HFF-Myc (cell line): ENCODE measurements around the gene RNF32.
"Not testable (repeated sequence)": the region's sequence is repeated elsewhere in the genome, so short reads cannot be mapped to it uniquely, and the experiment has no call there.

ENCODE experiments used
- DNase-seq: peaks from one replicate; pipeline ENCODE4 v3.0.0-alpha.2; 2011; ENCODE audit warnings: low read depth; ENCODE audit errors: extremely low read depth
- H3K4me3 ChIP-seq: replicated peaks from 2 replicates; pipeline ENCODE4 v1.5.1; 2011; ENCODE audit warnings: low read depth, mild to moderate bottlenecking, control low read depth, low read length
- CTCF ChIP-seq: IDR thresholded peaks from 2 replicates; pipeline ENCODE4 v1.5.1; 2012; ENCODE audit warnings: mild to moderate bottlenecking, low read depth, low read length, control low read depth; ENCODE audit errors: missing control alignments

Gene RNF32

GRCh38 chr7:156614434-156615264 is 25.9 kb upstream of the RNF32 start:
- no peak for TF ChIP-seq CTCF
- DNase-seq, result no peak

GRCh38 chr7:156616269-156617202 is 24.0 kb upstream of the RNF32 start:
- no peak overlapping the region for H3K4me3 ChIP-seq
- no peak for DNase-seq

More at GRCh38 chr7:156614434-156615264, 25.9 kb upstream of the RNF32 start:
- no peak overlapping the region for H3K4me3 ChIP-seq

GRCh38 chr7:156617215-156617614 is 23.4 kb upstream of the RNF32 start:
- TF ChIP-seq CTCF, result no peak
- H3K4me3 ChIP-seq, result no peak overlapping the region
- DNase-seq, result no peak

More at GRCh38 chr7:156616269-156617202, 24.0 kb upstream of the RNF32 start:
- no peak for TF ChIP-seq CTCF

GRCh38 chr7:156618078-156618779 is 22.3 kb upstream of the RNF32 start:
- no peak overlapping the region for H3K4me3 ChIP-seq
- DNase-seq, result no peak
- TF ChIP-seq CTCF, result no peak

GRCh38 chr7:156618780-156619367 is 21.7 kb upstream of the RNF32 start:
- no peak for DNase-seq
- no peak overlapping the region for H3K4me3 ChIP-seq
- TF ChIP-seq CTCF, result no peak

- not testable (repeated sequence) for H3K4me3 ChIP-seq, DNase-seq
Measured at GRCh38 chr7:156619488-156620290, 20.9 kb upstream of the RNF32 start.
